Transverse colon (tissue), 4 donors: ENCODE results near the gene MPST. TPM values are rescaled to one million over a fixed set of nuclear protein-coding genes. Genes with fewer than 3 reads are reported as not detected.
"Not testable (repeated sequence)": the region's sequence is repeated elsewhere in the genome, so short reads cannot be mapped to it uniquely, and the experiment has no call there.

ENCODE experiments used
- DNase-seq: peaks from one replicate; pipeline ENCODE4 v3.0.0-alpha.2; 2019
- H3K27ac ChIP-seq, 4 donors: fragments of 200-600 bp; sonication (generic); 2 replicates each; pipeline ENCODE4 v1.5.1; 2016 to 2018; ENCODE audit warnings: inconsistent platforms in 4 of 4
- H3K27me3 ChIP-seq: fragments of 200-600 bp; sonication (generic); 2 replicates; pipeline ENCODE4 v1.5.1; 2017; ENCODE audit warnings: inconsistent platforms
- H3K36me3 ChIP-seq, 4 donors: fragments of 200-600 bp; sonication (generic); 2 replicates each; pipeline ENCODE4 v1.5.1; 2017 to 2019; ENCODE audit warnings: inconsistent platforms in 4 of 4
- H3K4me1 ChIP-seq, 4 donors: fragments of 200-600 bp; sonication (generic); 2 replicates each; pipeline ENCODE4 v1.5.1; 2017 to 2020; ENCODE audit warnings: inconsistent platforms in 4 of 4
- H3K4me3 ChIP-seq, 4 donors: fragments of 200-600 bp; sonication (generic); 1 replicate in 1 of 4; 2 replicates in 3 of 4; pipeline versions ENCODE4 v1.5.1 to v1.6.1; 2017 to 2019; ENCODE audit warnings: inconsistent platforms in 4 of 4
- H3K9me3 ChIP-seq, 2 donors: fragments of 200-600 bp; sonication (generic); 2 replicates each; pipeline ENCODE4 v1.5.1; 2017 to 2019; ENCODE audit warnings: inconsistent platforms in 2 of 2
- EP300 ChIP-seq: sonication (generic); formaldehyde crosslinking; IDR thresholded peaks from one replicate; pipeline ENCODE4 v1.6.1; 2017; ENCODE audit warnings: antibody characterized with exemption, low read depth
- POLR2A ChIP-seq: fragments of 450-650 bp; IDR thresholded peaks from one replicate; pipeline ENCODE4 v1.6.1; 2016; ENCODE audit warnings: antibody characterized with exemption, mild to moderate bottlenecking, moderate library complexity
- POLR2AphosphoS5 ChIP-seq, 3 donors: sonication (generic); formaldehyde crosslinking; IDR thresholded peaks; one replicate each; pipeline ENCODE4 v1.6.1; 2016; ENCODE audit warnings: antibody characterized with exemption in 3 of 3
- WGBS, 2 donors: methylation state at CpG; one replicate each; pipeline ENCODE4 v1.1.5; 2018; ENCODE audit warnings: low coverage in 1 of 2; 5-methylcytosine and 5-hydroxymethylcytosine counted together
- in situ Hi-C, 4 donors: fragments of 200-750 bp; cut with MboI; loops; one replicate each; pipeline versions ENCODE4 v1.15.0 to v1.15.1; 2017; ENCODE audit warnings: low sequenced_read_pairs in 3 of 4, low pct_ligation_motif_present in 1 of 4, low pct_unique_long_range_greater_than_20kb in 1 of 4
- intact Hi-C: fragments of 100-400 bp; cut with DNase I; formaldehyde crosslinking; loops from one replicate; pipeline ENCODE4 v1.15.1; 2023; ENCODE audit warnings: low total_unique reads
- total RNA-seq, 4 donors: library from RNA; depleted of rRNA; stranded (reverse); fragments of >200 nt; gene quantifications; one replicate each; pipeline ENCODE4 v1.1.0, GENCODE V29; 2016
- TF ChIP-seq, protein P1 (sequence below), 5 experiments: fragments of 200-600 bp in 3 of 5; fragments of 450-650 bp in 2 of 5; sonication (generic) in 3 of 5; IDR thresholded peaks; 1 replicate in 2 of 5; 2 replicates in 3 of 5; pipeline ENCODE4 v1.5.1; 2016 to 2017; ENCODE audit warnings: antibody characterized with exemption in 5 of 5, inconsistent platforms in 3 of 5, mild to moderate bottlenecking in 2 of 5, moderate library complexity in 1 of 5

The MPST gene
- total RNA-seq, 4 donors from 2014 or later: 407 to 964 (median 541) TPM

DNA sequence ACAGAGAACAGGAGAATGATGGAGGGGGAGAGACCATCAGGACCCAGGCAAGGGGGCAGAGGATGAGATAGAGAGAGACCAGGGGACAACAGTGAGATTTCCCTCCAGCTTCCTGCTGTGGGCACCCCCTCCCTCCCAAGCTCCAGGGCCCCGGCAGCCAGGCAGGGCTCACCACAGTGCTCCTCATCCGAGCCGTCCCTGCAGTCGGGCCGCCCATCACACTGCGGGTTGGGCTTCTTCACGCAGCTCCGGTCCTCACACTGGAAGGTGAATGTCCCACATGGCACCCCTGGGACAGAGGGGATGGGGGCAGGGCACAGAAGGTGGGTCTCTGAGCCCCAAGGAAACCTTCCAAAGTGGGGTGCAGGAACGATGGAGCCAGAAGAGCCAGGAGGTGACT, 51.2 kb downstream of the MPST start:
- intact Hi-C loops: no loop called here
- DNase-seq: no peak
- Histone ChIP-seq H3K27me3 (peaks cover 48% of the 10 kb centered on the region), H3K4me1 (peaks cover 0 to 7% (median 2%) of the 10 kb centered on the region in 4 donors), H3K27ac (no peak overlapping the region), H3K36me3 (no peaks in the 10 kb centered on the region), H3K4me3 (no peak overlapping the region), H3K9me3 (no peaks in the 10 kb centered on the region)
- in situ Hi-C loops: loop anchor here in 1 of 4 donors (10.0 kb wide), 1 partner anchor 134 kb away; no protein-coding TSS in a partner anchor
- TF ChIP-seq POLR2AphosphoS5 (IDR thresholded peaks at IDR 0.05) (no peak), POLR2A (no peak), EP300 (no peak)
- 53% methylated on average over 9 of the region's 9 CpGs; no CpG with 5 or more reads in 1 of the 2 donors for WGBS, 2 donors

DNA sequence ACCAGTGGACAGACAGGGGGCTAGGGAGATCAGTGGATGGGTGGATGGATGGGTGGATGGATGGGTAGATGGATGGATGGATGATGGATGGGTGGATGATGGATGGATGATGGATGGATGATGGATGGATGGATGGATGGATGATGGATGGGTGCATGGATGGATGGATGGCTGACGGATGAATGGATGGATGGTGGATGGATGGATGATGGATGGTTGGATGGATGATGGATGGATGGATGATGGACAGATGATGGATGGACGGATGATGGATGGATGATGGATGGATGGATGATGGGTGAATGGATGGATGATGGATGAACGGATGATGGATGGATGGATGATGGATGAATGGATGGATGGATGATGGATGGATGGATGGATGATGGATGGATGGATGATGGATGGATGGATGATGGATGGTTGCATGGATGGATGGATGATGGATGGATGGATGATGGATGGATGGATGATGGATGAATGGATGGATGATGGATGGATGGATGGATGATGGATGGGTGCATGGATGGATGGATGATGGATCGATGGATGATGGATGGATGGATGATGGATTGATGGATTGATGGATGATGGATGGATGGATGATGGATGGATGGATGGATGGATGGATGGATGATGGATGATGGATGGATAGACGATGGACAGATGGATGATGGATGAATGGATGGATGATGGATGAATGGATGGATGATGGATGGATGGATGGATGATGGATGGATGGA, 52.5 kb downstream of the MPST start:
- H3K9me3 ChIP-seq, H3K27ac ChIP-seq, H3K4me1 ChIP-seq, DNase-seq, H3K4me3 ChIP-seq, H3K36me3 ChIP-seq, intact Hi-C loops: not testable (repeated sequence)
- H3K27me3 ChIP-seq: peaks cover 52% of the 10 kb centered on the region
- in situ Hi-C loops: loop anchor here in 1 of 4 donors (10.0 kb wide), 1 partner anchor 133 kb away; no protein-coding TSS in a partner anchor
- 94 to 97% methylated on average over 5 of the region's 5 CpGs for WGBS, 2 donors

DNA sequence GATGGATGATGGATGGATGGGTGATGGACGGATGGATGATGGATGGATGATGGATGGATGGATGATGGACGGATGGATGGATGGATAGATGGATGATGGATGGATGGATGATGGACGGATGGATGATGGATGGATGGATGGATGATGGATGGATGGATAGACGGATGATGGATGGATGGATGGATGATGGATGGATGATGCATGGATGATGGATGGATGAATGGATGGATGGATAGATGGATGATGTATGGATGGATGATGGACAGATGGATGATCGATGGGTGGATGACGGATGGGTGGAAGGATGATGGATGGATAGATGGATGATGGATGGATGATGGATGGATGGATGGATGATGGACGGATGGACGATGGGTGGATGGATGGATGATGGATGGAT, 53.1 kb downstream of the MPST start:
- intact Hi-C loops: no loop called here
- in situ Hi-C loops: loop anchor here in 1 of 4 donors (10.0 kb wide), 1 partner anchor 132 kb away; no protein-coding TSS in a partner anchor
- Histone ChIP-seq H3K27me3 (peaks cover 51% of the 10 kb centered on the region), H3K36me3 (no peaks in the 10 kb centered on the region), H3K27ac (no peak overlapping the region), H3K4me1 (peaks cover 0 to 7% (median 2%) of the 10 kb centered on the region in 4 donors), H3K4me3 (no peak overlapping the region), H3K9me3 (no peaks in the 10 kb centered on the region)
- no peak for DNase-seq
- no peak for TF ChIP-seq POLR2AphosphoS5 (IDR thresholded peaks at IDR 0.05)
- no peak for TF ChIP-seq POLR2A
- WGBS, 2 donors: 88 to 90% methylated on average over 8 of the region's 8 CpGs

DNA sequence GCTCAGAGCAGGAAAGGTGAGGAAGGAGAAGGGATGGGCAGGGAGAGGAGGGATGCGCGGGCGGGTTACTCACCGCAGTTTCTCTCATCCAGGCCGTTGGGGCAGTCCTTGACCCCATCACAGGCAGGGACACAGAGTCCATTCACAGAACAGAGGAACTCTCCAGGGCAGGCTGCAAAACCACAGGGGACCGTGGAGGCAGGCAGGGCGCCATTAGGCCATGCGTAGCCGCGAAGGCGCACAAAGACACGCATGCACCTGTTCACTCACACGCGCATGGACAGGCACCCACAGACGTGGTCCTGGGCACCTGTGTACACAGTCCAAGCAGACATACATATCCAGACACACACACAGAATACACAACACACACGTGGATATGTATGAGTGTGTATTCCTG, 55.0 kb downstream of the MPST start:
- Histone ChIP-seq H3K4me1 (no peaks in the 10 kb centered on the region), H3K27me3 (peaks cover 32% of the 10 kb centered on the region)
- intact Hi-C loops: no loop called here

DNA sequence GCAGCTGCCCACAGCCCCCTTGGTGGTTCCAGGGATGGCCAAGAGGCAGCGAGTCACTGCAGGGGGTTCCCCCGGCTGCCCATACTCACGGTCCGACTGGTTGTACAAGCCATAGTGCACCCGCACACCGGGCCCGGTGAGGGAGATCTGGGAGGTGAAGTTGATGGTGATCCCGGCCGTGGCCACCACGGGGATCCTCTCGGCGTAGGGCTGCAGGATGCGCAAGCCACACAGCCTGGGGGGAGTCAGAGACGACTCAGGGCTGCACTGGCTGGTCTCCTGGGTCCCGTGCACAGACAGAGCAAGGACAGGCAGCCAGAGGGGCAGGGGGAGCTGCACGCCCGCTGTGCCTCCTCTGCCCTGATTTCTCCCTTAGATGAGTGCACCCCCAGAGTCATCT, 55.5 kb downstream of the MPST start:
- no peak for DNase-seq
- Histone ChIP-seq H3K4me3 (no peak overlapping the region), H3K9me3 (no peaks in the 10 kb centered on the region), H3K4me1 (no peaks in the 10 kb centered on the region), H3K36me3 (no peaks in the 10 kb centered on the region), H3K27me3 (peaks cover 27% of the 10 kb centered on the region), H3K27ac (no peak overlapping the region)
- intact Hi-C loops (no loop called here), in situ Hi-C loops (loop anchor here in 1 of 4 donors (10.0 kb wide), 1 partner anchor 130 kb away; no protein-coding TSS in a partner anchor)
- 52% methylated on average over 9 of the region's 17 CpGs; no CpG with 5 or more reads in 1 of the 2 donors for WGBS, 2 donors
- TF ChIP-seq POLR2AphosphoS5 (IDR thresholded peaks at IDR 0.05): no peak
- TF ChIP-seq, protein P1, sequence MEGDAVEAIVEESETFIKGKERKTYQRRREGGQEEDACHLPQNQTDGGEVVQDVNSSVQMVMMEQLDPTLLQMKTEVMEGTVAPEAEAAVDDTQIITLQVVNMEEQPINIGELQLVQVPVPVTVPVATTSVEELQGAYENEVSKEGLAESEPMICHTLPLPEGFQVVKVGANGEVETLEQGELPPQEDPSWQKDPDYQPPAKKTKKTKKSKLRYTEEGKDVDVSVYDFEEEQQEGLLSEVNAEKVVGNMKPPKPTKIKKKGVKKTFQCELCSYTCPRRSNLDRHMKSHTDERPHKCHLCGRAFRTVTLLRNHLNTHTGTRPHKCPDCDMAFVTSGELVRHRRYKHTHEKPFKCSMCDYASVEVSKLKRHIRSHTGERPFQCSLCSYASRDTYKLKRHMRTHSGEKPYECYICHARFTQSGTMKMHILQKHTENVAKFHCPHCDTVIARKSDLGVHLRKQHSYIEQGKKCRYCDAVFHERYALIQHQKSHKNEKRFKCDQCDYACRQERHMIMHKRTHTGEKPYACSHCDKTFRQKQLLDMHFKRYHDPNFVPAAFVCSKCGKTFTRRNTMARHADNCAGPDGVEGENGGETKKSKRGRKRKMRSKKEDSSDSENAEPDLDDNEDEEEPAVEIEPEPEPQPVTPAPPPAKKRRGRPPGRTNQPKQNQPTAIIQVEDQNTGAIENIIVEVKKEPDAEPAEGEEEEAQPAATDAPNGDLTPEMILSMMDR (IDR thresholded peaks at IDR 0.05): no peak
- TF ChIP-seq EP300: no peak
- no peak for TF ChIP-seq POLR2A

More for the DNA sequence above, 55.0 kb downstream of the MPST start:
- H3K36me3 ChIP-seq: no peaks in the 10 kb centered on the region
- WGBS, 2 donors: 73 to 78% methylated on average over 4 to 16 of the region's 16 CpGs
- no peaks in the 10 kb centered on the region for H3K9me3 ChIP-seq
- H3K27ac ChIP-seq: no peak overlapping the region
- in situ Hi-C loops: loop anchor here in 1 of 4 donors (10.0 kb wide), 1 partner anchor 130 kb away; no protein-coding TSS in a partner anchor
- no peak for TF ChIP-seq POLR2AphosphoS5 (IDR thresholded peaks at IDR 0.05)
- no peak for TF ChIP-seq EP300
- TF ChIP-seq, protein P1 (IDR thresholded peaks at IDR 0.05): no peak
- TF ChIP-seq POLR2A: no peak
- DNase-seq: no peak
- H3K4me3 ChIP-seq: no peak overlapping the region
